Right renal pelvis (tissue), 4 donors: ENCODE results near the gene DNMBP. TPM values are rescaled to one million over a fixed set of nuclear protein-coding genes. Genes with fewer than 3 reads are reported as not detected.
"Not testable (repeated sequence)": the region's sequence is repeated elsewhere in the genome, so short reads cannot be mapped to it uniquely, and the experiment has no call there.

Source experiments
- DNase-seq, 4 donors: peaks; one replicate each; pipeline ENCODE4 v3.0.0-alpha.2; 2013; ENCODE audit warnings: low read depth in 4 of 4, low spot score in 3 of 4, missing footprints in 1 of 4
- polyA plus RNA-seq, 4 donors: library from polyadenylated mRNA; unstranded; fragments of 120-200 nt; gene quantifications; one replicate each; pipeline ENCODE4 v1.2.1, GENCODE V29; 2013; ENCODE audit not compliant: insufficient read length in 4 of 4

DNMBP gene
- polyA plus RNA-seq, 4 donors, result 34.1 to 40.9 (median 36.2) TPM

DNA sequence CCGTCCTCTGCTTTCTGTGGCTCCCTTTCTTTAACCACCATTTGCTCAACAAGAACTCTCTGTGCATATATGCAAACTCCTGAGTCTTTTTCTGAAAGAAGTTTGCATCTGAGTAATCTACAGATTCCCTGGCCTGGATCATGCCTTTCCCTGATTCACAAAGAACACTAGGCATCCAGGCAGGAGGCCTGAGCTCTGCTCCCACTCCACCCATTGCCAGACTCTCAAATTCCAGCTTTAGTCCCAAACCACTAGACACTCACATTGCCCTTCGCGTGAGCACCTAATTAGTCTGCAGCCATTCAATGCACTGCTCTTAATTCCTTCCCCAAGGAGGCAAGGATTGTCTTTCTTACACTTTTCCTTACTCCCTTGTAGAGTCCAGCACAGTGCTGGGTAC, 166.4 kb downstream of the DNMBP start:
- no peak for DNase-seq

GRCh38 chr10:99841746-99842145, 168.0 kb downstream of the DNMBP start:
- no peak for DNase-seq

GRCh38 chr10:99840859-99841258, 168.9 kb downstream of the DNMBP start:
- not testable (repeated sequence) for DNase-seq

- DNase-seq, result no peak
Measured at GRCh38 chr10:99836711-99837110, 173.0 kb downstream of the DNMBP start.

GRCh38 chr10:99835947-99836346, 173.8 kb downstream of the DNMBP start:
- no peak for DNase-seq

DNA sequence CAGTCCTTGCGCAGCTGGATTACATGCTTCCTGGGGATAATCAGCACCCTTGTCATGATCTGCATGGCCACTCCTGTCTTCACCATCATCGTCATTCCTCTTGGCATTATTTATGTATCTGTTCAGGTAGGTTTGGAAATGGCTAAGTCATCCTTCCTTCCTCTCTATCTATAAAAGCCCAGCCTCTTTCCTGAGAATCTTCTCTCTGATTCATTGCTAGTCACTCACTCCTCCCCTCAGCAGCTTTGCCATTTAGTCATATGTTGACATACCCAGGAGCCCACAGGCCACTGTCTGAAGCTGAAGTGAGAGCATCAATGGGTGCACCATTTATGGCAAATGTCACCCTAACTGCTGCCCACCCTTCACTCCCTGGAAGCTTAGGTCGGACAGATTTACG, 175.3 kb downstream of the DNMBP start:
- no peak for DNase-seq

- no peak for DNase-seq
Measured at GRCh38 chr10:99832439-99832838, 177.3 kb downstream of the DNMBP start.

DNA sequence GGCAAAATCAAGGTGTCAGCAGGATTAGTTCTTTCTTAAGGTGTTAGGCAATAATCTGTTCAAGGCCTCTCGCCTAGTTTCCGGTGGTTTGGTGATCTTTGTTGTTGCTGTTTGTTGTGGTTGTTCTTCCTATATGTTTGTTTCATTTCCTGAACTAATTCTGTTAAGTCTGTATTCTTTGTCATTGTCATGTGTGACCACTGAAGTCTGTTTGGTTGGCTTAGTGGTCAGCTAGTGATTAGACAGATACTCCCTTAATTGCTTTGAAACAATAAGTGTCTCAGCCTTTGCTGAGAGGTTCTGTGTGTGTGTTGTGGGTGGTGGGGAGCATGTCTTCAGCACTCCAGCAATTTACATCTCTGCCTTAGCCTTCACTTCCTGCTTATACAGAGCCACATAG, 181.3 kb downstream of the DNMBP start:
- no peak for DNase-seq

- DNase-seq, result no peak
Measured at GRCh38 chr10:99827936-99828335, 181.8 kb downstream of the DNMBP start.

Other genes starting within 250 kb of the DNMBP start
- 10 to 100 TPM in 1 of 4 donors, 1 to 10 TPM in 3; 7.4 to 11.4 (median 8.9) TPM for gene ABCC2, start 227.3 kb downstream of the DNMBP start, polyA plus RNA-seq
- gene CPN1, start 71.9 kb upstream of the DNMBP start, polyA plus RNA-seq, result 1 to 10 TPM; 2.0 to 2.9 (median 2.6) TPM
- gene ERLIN1, start 176.1 kb upstream of the DNMBP start, polyA plus RNA-seq, result 10 to 100 TPM; 50.2 to 62.6 (median 54.3) TPM
- gene CHUK, start 219.6 kb upstream of the DNMBP start, polyA plus RNA-seq, result 10 to 100 TPM; 23.8 to 30.5 (median 29.0) TPM